ENCODE results near the gene LCMT1. TPM values are rescaled to one million over a fixed set of nuclear protein-coding genes. Genes with fewer than 3 reads are reported as not detected.

Gene LCMT1
- total RNA-seq (2016; rRNA removed; fragmentation: Illumina TruSeq; extraction: Trizol) (48.7 and 56.5 TPM in 2 replicates), polyA plus RNA-seq (2011; rRNA removed) (41.2 and 43.7 TPM in 2 replicates), polyA minus RNA-seq (2011; rRNA and poly(A)+ RNA removed; ENCODE audit: low replicate concordance) (27.8 and 49.9 TPM in 2 replicates), Bru-seq, nascent RNA (percentile 67 among the genes with signal in this experiment), BruChase-seq, experiment 1, labeled RNA remaining after a 6-hour chase (percentile 61 among the genes with signal in this experiment), BruChase-seq, experiment 2, labeled RNA remaining after a 2-hour chase (percentile 64 among the genes with signal in this experiment)
- 67.0 and 75.9 TPM in 2 replicates for total RNA-seq (2016; cell fraction: cytosol; rRNA removed; fragmentation: Illumina TruSeq; extraction: Trizol; ENCODE audit: low read depth)
- total RNA-seq (2016; cell fraction: insoluble cytoplasmic fraction; rRNA removed; fragmentation: Illumina TruSeq; extraction: Trizol): 51.5 and 57.1 TPM in 2 replicates
- 81.3 and 87.0 TPM in 2 replicates for total RNA-seq (2016; cell fraction: membrane; rRNA removed; fragmentation: Illumina TruSeq; extraction: Trizol)
- total RNA-seq (2016; cell fraction: nucleus; rRNA removed; fragmentation: Illumina TruSeq; extraction: Trizol): 28.0 and 34.4 TPM in 2 replicates
- 42.6 and 51.2 TPM in 2 replicates for polyA plus RNA-seq (2011; cell fraction: cytosol; rRNA removed)
- polyA plus RNA-seq (2011; cell fraction: nucleus; rRNA removed): 23.2 and 26.4 TPM in 2 replicates
- 67.7 and 68.8 TPM in 2 replicates for polyA plus RNA-seq (2012)
- polyA plus RNA-seq (2016; cell fraction: cytosol; fragmentation: Illumina TruSeq; extraction: Trizol; ENCODE audit: low read depth): 61.9 and 62.5 TPM in 2 replicates
- polyA plus RNA-seq (2016; cell fraction: insoluble cytoplasmic fraction; fragmentation: Illumina TruSeq; extraction: Trizol; ENCODE audit: low read depth): 64.0 and 66.9 TPM in 2 replicates
- polyA plus RNA-seq (2016; cell fraction: membrane; fragmentation: Illumina TruSeq; extraction: Trizol; ENCODE audit: low read depth): 79.0 and 84.0 TPM in 2 replicates
- polyA plus RNA-seq (2016; cell fraction: nucleus; fragmentation: Illumina TruSeq; extraction: Trizol; ENCODE audit: insufficient read depth, low read depth): 40.6 and 45.1 TPM in 2 replicates
- polyA minus RNA-seq (2011; cell fraction: cytosol; rRNA and poly(A)+ RNA removed): 31.9 and 34.4 TPM in 2 replicates
- polyA minus RNA-seq (2011; cell fraction: nucleus; rRNA and poly(A)+ RNA removed): 43.3 and 57.2 TPM in 2 replicates
- long read RNA-seq, experiment 1, transcript LCMT1-203 (11 exons, 1,368 nt): major isoform, 104 of 144 reads
- long read RNA-seq, experiment 1, transcript LCMT1-202 (9 exons, 989 nt): minor isoform, 7 of 144 reads
- long read RNA-seq, experiment 1, transcript LCMT1-201 (12 exons, 1,529 nt): minor isoform, 10 of 144 reads
- long read RNA-seq, experiment 1, partial matches to known transcripts: 5 of 144 reads
- long read RNA-seq, experiment 1, other reads (novel, unspliced or antisense): 17 of 144 reads
- long read RNA-seq, experiment 2, transcript LCMT1-204 (9 exons, 1,168 nt): major isoform, 5 of 101 reads
- long read RNA-seq, experiment 2, partial matches to known transcripts: 9 of 101 reads
- long read RNA-seq, experiment 2, other reads (novel, unspliced or antisense): 86 of 101 reads

DNA sequence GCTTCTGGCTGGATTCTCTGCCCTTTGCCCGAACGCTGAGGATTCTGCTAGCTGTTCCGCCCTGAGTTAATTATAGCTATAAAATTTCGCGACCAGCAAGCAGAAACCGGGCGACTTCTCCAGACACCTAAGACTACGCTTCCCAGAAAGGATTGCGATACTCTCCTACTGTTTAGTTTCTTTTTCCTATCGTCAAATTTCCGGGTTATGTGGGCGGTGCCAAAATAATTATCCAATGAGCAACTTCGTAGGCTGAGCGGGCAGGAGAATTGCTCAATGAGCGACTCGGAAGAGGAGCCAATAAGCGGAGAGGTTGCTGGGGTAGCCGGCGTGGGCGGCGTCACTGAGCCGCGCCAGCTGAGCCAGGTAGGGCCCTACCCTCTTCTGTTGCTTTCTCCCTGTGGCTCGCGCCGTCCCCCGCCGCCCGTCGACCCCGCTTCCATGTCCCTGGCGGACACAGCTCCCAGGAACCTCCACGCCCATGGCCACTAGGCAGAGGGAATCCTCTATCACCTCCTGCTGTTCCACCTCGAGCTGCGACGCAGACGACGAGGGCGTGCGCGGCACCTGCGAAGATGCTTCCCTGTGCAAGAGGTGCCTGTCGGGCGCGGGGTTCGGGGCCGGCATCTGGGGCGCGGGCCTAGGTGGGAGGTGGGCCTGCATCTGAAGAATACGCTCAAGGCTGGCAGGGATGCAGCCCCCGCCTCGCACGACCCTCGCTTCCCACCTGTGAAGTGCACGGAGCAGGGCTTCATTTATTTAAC, at the start of gene LCMT1:
Gene LCMT1, plus strand, starts transcription at position 340 of the 764 bp plus-strand sequence. Its CDS starts 142 bp downstream, at position 482.
- under 1% methylated on average over 26 of the region's 55 CpGs for WGBS (ENCODE audit: low lambda C conversion rate)
- H3K9me3 ChIP-seq (ENCODE audit: low read length): no peaks in the 10 kb centered on the region
- peaks cover 6 to 13% of the 10 kb centered on the region in 2 experiments; a peak in 3 of 5 replicates for H3K36me3 ChIP-seq (replicated peaks in 1 of 2; ENCODE audit: control insufficient read depth in 1 of 2, insufficient read depth in 2 of 2, low read length in 2 of 2)
- no peaks in the 10 kb centered on the region; a peak in 1 of 5 replicates for H3K27me3 ChIP-seq (ENCODE audit: control insufficient read depth in 1 of 2, insufficient read depth in 2 of 2, low read length in 2 of 2)
- peak within 1 kb of the TSS; percentile 65 for H2AFZ ChIP-seq (ENCODE audit: low read length)
- no peaks in the 10 kb centered on the region for H4K20me1 ChIP-seq (ENCODE audit: insufficient read depth, low read length)
- POLR2A ChIA-PET: interaction anchor here (0.6 to 1.7 kb wide), 6 partner anchors 11 to 147 kb away, joined by 3 to 8 read pairs (median 4); no protein-coding TSS in a partner anchor
- H3K79me2 ChIP-seq (ENCODE audit: insufficient read depth, low read length): peaks cover 37% of the 10 kb centered on the region
- intact Hi-C loops (cut with micrococcal nuclease; ENCODE audit: unreplicated experiment) (no loop called here), in situ Hi-C loops (cut with HindIII; ENCODE audit: extremely low pct_ligation_motif_present, low pct_unique_long_range_greater_than_20kb) (no loop called here)
- peak; percentile 99 for DNase-seq (ENCODE audit: low spot score)
- CTCF ChIA-PET (ENCODE audit: low intra/inter-chr PET ratio, low total read pairs): no interaction called here
- peak within 1 kb of the TSS; percentile 78 to 99 (median 87) for H3K4me3 ChIP-seq (replicated peaks in 1 of 3; ENCODE audit: insufficient read depth in 1 of 3, low read depth in 2 of 3, low read length in 3 of 3)
- peak; percentile 89 for ATAC-seq
- no TSS peak for BruUV-seq (replicated peaks)
- FAIRE-seq: peak; percentile 99
- peak within 1 kb of the TSS; percentile 54 for H3K27ac ChIP-seq (ENCODE audit: extremely low read length, insufficient read depth, low read length)
- peak within 1 kb of the TSS; percentile 93 for H3K4me2 ChIP-seq (ENCODE audit: low read depth, low read length)
- H3K9ac ChIP-seq (ENCODE audit: insufficient read depth, low read depth, low read length): peak within 1 kb of the TSS; percentile 74
- peaks cover 59% of the 10 kb centered on the region for H3K4me1 ChIP-seq (ENCODE audit: insufficient read depth, low read length)
- TF ChIP-seq, protein P1, sequence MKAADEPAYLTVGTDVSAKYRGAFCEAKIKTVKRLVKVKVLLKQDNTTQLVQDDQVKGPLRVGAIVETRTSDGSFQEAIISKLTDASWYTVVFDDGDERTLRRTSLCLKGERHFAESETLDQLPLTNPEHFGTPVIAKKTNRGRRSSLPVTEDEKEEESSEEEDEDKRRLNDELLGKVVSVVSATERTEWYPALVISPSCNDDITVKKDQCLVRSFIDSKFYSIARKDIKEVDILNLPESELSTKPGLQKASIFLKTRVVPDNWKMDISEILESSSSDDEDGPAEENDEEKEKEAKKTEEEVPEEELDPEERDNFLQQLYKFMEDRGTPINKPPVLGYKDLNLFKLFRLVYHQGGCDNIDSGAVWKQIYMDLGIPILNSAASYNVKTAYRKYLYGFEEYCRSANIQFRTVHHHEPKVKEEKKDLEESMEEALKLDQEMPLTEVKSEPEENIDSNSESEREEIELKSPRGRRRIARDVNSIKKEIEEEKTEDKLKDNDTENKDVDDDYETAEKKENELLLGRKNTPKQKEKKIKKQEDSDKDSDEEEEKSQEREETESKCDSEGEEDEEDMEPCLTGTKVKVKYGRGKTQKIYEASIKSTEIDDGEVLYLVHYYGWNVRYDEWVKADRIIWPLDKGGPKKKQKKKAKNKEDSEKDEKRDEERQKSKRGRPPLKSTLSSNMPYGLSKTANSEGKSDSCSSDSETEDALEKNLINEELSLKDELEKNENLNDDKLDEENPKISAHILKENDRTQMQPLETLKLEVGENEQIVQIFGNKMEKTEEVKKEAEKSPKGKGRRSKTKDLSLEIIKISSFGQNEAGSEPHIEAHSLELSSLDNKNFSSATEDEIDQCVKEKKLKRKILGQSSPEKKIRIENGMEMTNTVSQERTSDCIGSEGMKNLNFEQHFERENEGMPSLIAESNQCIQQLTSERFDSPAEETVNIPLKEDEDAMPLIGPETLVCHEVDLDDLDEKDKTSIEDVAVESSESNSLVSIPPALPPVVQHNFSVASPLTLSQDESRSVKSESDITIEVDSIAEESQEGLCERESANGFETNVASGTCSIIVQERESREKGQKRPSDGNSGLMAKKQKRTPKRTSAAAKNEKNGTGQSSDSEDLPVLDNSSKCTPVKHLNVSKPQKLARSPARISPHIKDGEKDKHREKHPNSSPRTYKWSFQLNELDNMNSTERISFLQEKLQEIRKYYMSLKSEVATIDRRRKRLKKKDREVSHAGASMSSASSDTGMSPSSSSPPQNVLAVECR (CRISPR knock-in tag; IDR thresholded peaks at IDR 0.05; ENCODE audit: borderline replicate concordance): peak; percentile 96
- TF ChIP-seq CREB1 (IDR thresholded peaks at IDR 0.05) (peak; percentile 94), CREB1 (CRISPR knock-in tag; IDR thresholded peaks at IDR 0.05) (peak; percentile 97), SRF (IDR thresholded peaks at IDR 0.05; ENCODE audit: low read depth, low read length) (no peak), ZNF253 (CRISPR knock-in tag; IDR thresholded peaks at IDR 0.05; ENCODE audit: borderline replicate concordance) (peak; percentile 87; the same call in 1 of the 2 replicates), ZNF546 (CRISPR knock-in tag; conservative IDR thresholded peaks at IDR 0.05) (peak; percentile 65; the same call in 1 of the 2 replicates), HOXA5 (CRISPR knock-in tag; IDR thresholded peaks at IDR 0.05) (0 out of 2 replicates have a peak, but pooled peaks have one; percentile 44), ZNF672 (CRISPR knock-in tag; IDR thresholded peaks at IDR 0.05) (peak; percentile 86), ZNF460 (CRISPR knock-in tag; IDR thresholded peaks at IDR 0.05; ENCODE audit: borderline replicate concordance) (0 out of 2 replicates have a peak, but pooled peaks have one; percentile 2), SP5 (CRISPR knock-in tag; IDR thresholded peaks at IDR 0.05; ENCODE audit: borderline replicate concordance, low read depth) (peak; percentile 30; the same call in 1 of the 2 replicates), STAG1 (CRISPR knock-in tag; IDR thresholded peaks at IDR 0.05) (no peak), MIER2 (CRISPR knock-in tag; IDR thresholded peaks at IDR 0.05) (no peak), ZNF3 (CRISPR knock-in tag; IDR thresholded peaks at IDR 0.05) (no peak)
- TF ChIP-seq, protein P2, sequence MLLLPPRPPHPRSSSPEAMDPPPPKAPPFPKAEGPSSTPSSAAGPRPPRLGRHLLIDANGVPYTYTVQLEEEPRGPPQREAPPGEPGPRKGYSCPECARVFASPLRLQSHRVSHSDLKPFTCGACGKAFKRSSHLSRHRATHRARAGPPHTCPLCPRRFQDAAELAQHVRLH (CRISPR knock-in tag; IDR thresholded peaks at IDR 0.05; ENCODE audit: borderline replicate concordance, low read depth): peak; percentile 51
